HCEC 1CT (cell line): ENCODE measurements around the gene GM2A.
A peak's percentile ranks its signal among the peaks of the same experiment; 100 is the strongest.
"Not testable (repeated sequence)": the region's sequence is repeated elsewhere in the genome, so short reads cannot be mapped to it uniquely, and the experiment has no call there.

Source experiments
- DNase-seq: peaks from one replicate; pipeline ENCODE4 v3.0.0-alpha.2; 2017

Gene GM2A

GRCh38 chr5:151254990-151255389 is 2.0 kb downstream of the GM2A start:
- not testable (repeated sequence) for DNase-seq

GRCh38 chr5:151255621-151256286 is 2.8 kb downstream of the GM2A start:
- DNase-seq, result no peak

- DNase-seq, result peak; percentile 50
Observed at GRCh38 chr5:151257731-151258181, 4.8 kb downstream of the GM2A start.

DNA sequence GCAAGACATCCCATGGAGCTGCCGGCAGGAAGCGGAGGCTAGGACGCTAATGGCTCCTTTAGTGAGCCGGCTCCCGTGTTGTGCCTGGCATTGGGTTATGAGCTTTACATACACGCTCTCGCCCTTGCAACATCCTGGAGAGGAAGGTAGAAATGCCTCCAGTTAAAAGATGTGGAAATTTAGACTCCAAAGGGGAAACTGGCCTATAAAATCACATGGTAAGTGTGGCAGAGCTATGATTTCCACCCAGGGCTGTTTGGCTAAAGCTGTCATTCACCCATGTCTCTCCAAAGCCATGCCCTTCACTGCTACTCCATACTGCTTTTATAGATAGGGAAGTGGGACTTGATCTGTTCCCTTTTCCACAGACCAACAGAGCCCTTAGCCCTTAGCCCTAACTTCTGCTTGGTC is 5.2 kb downstream of the GM2A start:
- no peak for DNase-seq

DNA sequence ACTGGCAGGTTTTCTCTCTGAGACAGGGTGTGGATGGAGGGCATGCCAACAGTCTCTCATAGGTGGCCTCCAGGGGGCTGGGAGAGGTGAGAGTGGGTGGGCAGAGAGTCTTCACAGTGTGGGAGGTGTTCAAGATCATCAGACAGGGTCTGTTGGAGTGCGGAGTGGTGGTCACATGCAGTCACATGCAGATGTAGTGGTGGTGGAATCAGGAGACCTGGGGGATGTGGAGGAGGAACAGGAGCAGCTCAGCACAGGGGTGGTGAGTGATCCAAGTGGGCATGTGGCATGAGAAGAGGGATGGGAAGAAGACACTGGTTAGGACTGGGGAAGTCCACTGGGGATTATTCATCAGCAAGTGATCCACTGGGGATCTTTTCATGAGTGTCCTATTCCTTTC is 5.8 kb downstream of the GM2A start:
- no peak for DNase-seq

DNA sequence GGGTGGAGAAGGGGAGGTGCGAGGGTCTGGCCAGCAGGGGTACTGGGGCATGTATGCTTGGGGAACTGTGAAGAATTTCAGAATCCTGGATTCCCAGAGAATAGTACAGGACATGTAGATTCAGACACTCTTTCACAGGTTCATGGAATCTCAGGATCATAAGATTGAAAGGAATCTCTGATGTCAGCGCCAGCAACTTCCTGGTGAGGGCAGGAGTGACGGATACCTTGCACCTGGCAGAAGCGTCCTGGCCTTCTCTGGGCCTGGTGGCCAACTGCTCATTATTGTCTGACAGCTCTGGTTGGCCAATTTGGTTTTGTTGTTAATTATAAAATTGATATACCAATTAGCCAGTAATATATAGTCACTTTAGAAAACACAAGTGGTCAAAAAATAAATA is 6.9 kb downstream of the GM2A start:
- DNase-seq, result no peak

DNA sequence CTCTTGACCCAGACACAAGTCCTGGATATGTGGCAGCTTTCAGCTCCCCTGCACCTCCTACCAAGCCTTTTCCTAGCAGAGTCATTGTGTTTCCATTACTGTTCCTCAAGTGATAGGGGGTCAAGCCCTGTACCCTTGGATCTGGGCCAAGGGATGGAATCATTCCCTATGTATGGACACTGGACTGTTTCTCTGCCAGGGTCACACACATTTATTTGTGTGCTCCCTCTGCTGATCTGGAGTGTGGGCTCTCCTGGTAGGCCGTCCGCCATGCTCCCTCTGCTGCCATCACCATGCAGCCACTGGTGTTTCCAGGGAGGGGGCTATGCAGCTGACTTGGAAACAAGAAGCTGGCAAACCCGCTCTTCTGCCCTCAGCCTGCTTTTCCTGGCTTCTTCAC is 9.5 kb downstream of the GM2A start:
- DNase-seq, result no peak

DNA sequence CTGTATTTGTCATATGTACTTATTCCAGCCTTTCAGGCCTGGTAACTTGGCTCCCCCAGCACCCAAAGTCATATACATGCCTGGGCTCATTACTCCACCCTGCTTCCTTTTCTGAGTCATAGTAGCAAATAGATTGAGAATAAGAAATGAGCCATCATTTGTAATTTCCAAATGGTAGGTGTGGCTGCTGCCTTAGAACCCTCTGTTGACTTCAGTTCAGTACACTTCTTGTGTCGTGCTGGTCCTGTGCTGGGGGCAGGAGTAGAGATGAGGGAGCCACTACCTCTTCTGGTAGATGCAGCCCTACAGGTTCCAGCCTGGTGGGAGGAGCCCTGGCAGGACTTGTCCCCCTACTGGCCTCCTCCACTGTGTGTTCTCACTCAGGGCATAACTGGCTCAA is 11.1 kb downstream of the GM2A start:
- peak; percentile 61 for DNase-seq

DNA sequence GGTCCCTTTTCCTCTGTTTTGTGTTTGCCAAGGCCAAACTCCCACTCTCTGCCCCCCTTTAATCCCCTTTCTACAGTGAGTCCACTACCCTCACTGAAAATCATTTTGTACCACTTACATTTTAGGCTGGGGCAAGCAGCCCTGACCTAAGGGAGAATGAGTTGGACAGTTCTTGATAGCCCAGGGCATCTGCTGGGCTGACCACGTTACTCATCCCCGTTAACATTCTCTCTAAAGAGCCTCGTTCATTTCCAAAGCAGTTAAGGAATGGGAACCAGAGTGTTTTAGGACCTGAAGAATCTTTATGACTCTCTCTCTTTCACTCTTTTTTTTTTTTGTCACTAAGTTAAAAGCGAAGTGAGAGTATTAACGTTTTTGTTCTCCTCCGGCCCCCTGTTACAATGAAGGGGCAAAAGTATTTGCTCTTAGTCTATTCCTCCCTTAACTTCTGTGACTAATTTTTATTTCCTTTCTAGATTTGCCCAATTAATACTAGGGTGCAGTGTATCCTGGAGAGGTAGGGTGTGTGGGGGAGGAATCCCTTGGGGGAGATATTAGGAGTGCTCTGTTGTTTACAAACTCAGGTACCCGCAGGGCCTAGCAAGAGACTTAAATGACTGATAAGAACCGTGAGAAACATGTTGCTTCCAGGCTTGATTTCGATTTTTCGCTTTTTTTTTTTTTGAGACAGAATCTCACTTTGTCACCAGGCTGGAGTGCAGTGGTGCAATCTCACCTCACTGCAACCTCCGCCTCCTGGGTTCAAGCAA is 14.7 kb downstream of the GM2A start:
- DNase-seq, result no peak

- peak; percentile 25 for DNase-seq
Observed at GRCh38 chr5:151270599-151270998, 17.6 kb downstream of the GM2A start.

GRCh38 chr5:151271336-151271735 is 18.4 kb downstream of the GM2A start:
- no peak for DNase-seq

DNA sequence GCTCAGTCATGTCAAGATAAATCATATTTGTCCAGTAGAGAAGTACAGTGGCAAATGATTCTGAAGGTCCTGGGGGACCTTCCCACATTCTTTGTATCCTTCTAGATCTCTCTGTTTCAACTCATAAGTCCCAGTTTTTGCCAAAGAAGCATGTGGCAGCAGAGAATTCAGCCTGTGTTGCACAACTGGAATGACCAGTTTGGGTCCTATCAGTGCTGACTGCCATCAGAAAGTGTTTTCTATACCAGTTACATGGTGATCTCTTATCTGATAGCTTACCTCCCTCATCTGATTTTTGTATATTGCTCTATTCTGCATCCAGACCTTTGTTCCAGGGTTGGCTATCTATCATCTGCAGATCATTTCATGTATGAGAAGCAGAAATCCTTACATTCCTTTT is 21.7 kb downstream of the GM2A start:
- no peak for DNase-seq

GRCh38 chr5:151275803-151276202 is 22.8 kb downstream of the GM2A start:
- no peak for DNase-seq

- DNase-seq, result no peak
Observed at GRCh38 chr5:151278845-151279244, 25.9 kb downstream of the GM2A start.

- DNase-seq, result no peak
Observed at GRCh38 chr5:151280443-151280842, 27.5 kb downstream of the GM2A start.

DNA sequence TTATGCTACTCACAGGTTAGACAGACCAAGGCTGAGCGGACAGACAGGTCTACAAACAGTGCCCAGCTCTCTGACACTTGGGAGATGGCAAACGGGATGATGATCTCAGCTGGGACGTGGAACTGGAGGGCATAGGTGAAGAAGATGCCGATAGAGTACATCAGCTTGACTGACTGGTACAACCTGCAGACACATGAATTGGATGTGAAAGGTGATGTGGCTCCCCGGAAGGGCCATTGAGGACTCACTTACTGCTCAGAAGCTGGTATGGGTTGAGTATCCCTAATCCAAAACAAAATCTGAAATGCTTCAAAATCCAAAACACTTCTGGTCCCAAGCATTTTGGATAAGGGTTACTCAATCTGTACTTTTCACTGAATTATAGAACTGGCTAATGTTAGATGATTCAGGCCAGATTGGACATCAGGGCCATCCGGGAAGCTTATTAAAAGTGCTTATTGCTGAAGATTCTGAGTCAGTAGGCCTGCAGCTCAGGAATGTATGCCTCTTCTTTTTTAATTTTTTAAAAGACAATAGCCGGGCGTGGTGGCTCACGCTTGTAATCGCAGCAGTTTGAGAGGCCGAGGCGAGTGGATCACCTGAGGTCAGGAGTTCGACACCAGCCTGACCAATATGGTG is 28.1 kb downstream of the GM2A start:
- no peak for DNase-seq

DNA sequence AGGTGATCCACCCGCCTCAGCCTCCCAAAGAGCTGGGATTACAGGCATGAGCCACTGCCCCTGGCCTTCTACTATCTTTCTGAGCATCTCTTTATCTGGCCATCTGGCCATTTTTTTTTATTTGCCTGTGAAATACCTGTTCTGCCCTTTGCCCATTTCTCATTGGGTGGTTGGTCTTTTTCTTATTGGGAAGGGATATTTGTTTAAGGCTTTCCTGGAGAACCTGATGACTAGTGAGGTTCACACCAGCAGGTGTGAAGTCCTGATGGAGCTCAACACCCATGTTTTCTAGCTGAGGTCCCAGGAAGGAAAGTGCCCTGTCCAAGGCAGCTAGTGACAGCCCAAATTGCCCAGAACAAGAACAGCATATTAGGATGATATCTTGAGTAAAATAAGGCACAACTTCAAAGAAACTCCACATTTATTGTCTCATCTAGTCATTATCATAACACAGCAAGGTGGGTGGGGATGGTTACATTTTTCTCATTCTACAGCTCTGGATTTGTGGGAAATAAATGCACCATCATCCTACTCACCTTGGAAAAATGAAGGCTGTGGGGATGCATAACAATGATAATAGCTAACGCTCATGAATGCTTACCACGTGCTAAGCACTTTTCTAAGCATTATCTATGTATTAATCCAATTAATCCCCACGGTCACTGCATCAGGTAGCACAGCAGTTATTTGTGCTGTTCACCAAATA is 30.3 kb downstream of the GM2A start:
- no peak for DNase-seq

DNA sequence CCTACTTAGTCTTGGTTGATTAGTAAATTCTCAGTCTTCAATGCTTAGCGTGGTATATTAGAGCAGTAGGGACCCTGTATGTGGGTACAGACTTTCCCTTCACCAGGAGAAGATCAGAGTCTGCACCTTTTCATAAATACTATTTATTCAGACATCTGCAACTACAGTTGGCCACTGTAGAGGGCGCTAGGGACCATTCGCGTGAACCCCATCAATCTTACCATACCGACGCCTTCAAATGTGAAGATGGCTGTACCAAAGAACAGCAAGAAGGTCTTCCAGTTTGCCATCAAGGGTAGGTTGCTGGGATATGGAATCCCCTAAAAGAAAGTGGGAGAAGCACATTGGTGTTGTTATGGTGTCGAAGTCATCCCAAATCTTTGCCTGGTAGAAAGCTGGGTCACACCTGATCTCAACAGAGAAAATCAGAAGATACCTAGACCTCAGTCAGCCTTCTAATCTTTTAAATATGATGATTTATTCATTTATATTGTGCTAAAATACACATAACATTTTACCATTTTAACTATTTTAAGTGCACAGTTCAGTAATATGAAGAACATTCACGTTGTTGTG is 31.5 kb downstream of the GM2A start:
- DNase-seq, result no peak

DNA sequence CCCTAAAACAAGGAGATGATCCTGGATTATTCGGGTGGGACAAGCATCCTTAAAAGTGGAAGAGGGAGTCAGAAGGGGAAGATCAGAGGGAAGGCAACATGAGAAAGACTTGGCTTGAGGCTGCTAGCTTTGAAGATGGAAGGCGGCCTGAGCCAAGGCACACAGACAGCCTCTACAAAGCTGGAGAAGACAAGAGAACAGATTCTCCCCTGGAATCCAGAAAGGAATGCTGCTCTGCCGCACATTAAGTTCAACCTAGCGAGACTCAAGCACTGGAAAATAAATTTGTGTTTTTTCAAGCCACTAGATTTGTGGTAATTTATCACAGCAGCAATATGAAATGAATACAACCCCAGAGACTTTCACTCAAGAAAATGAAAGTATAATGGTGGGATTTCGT is 32.7 kb downstream of the GM2A start:
- DNase-seq, result no peak

DNA sequence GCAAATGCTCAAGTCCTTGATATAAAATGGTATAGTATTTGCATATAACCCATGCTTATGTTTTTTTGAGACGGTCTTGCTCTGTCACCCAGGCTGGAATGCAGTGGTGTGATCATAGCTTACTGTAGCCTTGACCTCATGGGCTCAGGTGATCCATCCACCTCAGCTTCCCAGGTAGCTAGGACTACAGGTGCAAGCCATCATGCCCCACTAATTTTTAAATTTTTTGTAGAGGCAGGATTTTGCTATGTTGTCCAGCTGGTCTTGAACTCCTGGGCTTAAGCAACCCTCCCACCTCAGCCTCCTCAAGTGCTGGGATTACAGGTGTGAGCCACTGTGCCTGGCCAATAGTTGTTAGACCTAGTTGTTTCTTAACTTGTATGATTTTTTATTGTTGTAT is 33.3 kb downstream of the GM2A start:
- no peak for DNase-seq

DNA sequence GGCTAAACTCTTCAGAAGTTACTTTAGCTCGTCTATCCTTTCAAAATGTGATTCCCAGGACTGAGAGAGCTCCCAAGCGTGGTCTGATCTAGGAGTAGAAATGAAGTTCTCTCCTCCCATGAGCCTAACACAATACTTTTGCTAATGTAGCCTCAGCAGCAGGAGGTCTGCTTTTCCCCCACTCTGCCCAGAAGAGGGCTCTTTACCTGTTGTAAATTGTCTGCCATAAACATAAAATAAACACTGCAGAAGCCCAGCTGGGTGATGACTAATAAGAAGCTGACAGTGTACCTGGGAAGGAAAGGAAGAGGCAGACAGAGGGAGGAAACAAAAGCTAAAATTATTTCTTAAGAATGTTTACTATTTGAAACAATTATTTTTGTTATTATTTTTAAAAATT is 35.2 kb downstream of the GM2A start:
- no peak for DNase-seq

DNA sequence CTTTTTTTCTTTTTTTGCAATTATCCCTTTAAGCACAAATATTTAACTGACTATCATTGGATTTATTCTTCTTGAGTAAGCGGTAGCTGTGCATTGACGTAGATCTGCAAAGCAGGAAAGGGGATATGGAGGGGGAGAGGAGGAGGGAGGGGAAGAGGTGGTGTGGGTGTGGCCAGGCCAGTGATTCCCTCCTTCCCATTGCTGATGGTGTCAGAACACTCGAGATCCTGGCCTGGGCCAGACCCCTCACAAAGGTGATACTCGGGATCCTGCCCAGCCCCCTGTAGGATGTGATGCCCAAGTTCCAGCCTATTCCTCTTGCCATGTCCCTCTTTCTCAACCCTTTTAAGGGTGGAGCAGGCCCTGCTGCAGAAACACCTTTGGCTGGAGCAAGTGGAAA is 40.6 kb downstream of the GM2A start:
- no peak for DNase-seq

DNA sequence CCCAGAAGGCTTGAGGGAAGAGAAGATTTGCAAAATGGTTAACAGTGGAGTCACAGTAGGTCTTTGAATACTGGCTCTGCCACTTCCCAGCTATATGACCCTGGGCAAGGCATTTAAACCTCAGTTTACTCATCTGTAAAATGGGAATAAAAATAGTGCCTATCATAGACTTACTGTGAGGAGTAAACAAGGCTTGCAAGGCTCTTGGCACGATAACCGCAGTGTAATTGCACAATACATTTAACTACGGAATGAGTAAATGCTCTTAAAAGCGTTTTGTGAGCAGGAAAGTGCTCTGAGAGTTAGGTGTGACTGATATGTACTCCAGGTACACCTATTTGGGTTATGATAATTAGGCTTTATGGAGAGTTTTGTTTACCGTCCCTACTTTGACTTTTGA is 42.2 kb downstream of the GM2A start:
- peak; percentile 42 for DNase-seq
